HG03039 (cell line): Measurements from ENCODE around the gene CDC42BPA.
"Not testable (repeated sequence)": the region's sequence is repeated elsewhere in the genome, so short reads cannot be mapped to it uniquely, and the experiment has no call there.

ENCODE experiments used
- ATAC-seq: cut with Tn5 transposase; IDR thresholded peaks from one replicate; pipeline ENCODE4 v1.9.1; 2021; ENCODE audit warnings: mild to moderate bottlenecking, moderate library complexity; ENCODE audit not compliant: unreplicated experiment

CDC42BPA gene

GRCh38 chr1:227265891-227266290 is 52.4 kb downstream of the CDC42BPA start:
- ATAC-seq = no peak

GRCh38 chr1:227263869-227264268 is 54.4 kb downstream of the CDC42BPA start:
- ATAC-seq = no peak

- no peak for ATAC-seq
Measured at GRCh38 chr1:227261501-227261900, 56.8 kb downstream of the CDC42BPA start.

GRCh38 chr1:227260433-227260832 is 57.9 kb downstream of the CDC42BPA start:
- no peak for ATAC-seq

GRCh38 chr1:227257964-227258363 is 60.3 kb downstream of the CDC42BPA start:
- no peak for ATAC-seq

DNA sequence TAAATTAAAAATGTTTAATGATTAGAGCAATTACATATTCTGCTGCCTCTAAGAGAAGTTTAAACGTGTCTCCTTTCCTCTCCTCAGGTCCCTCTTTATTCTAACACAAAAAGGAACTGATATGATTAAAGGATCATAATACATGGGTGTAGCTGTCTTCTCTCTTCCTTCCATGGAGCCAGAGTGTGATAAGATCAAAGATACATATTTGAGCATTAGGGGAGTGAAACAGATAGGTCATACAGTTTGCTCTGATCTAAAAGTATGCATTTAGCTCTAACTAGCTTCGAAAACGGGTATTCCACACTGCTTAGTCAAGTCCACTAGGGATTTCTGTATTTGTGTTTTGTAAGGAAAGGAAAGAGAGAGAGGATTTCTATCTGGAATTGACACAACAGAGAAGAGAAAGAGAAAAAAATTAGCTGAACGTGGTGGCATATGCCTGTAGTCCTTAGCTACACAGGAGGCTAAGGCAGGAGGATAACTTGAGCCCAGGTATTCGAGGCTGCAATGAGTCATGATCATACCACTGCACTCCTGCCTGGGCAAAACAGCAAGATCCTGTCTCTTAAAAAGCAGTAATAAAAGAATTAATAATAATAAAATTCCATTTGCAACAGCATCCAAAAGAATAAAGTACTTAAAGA is 63.1 kb downstream of the CDC42BPA start:
- ATAC-seq = no peak

DNA sequence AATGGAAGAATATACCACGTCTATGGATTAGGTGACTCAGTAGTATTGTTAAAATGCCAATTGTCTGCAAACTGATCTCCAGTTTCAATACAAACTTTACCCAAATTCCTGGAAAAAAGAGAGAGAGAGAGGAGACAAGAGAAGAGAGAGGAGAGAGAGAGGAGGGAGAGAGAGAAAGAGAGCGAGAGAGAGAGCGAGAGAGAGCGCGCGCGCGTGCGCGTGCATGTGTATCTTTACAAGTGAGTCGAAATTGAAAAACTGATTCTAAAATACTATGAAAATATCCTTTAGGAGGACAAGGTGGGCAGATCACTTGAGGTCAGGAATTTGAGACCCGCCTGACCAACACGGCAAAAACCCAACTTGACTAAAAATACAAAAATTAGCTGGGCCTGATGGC is 65.2 kb downstream of the CDC42BPA start:
- ATAC-seq = no peak

GRCh38 chr1:227245613-227246320 is 72.5 kb downstream of the CDC42BPA start:
- no peak for ATAC-seq

DNA sequence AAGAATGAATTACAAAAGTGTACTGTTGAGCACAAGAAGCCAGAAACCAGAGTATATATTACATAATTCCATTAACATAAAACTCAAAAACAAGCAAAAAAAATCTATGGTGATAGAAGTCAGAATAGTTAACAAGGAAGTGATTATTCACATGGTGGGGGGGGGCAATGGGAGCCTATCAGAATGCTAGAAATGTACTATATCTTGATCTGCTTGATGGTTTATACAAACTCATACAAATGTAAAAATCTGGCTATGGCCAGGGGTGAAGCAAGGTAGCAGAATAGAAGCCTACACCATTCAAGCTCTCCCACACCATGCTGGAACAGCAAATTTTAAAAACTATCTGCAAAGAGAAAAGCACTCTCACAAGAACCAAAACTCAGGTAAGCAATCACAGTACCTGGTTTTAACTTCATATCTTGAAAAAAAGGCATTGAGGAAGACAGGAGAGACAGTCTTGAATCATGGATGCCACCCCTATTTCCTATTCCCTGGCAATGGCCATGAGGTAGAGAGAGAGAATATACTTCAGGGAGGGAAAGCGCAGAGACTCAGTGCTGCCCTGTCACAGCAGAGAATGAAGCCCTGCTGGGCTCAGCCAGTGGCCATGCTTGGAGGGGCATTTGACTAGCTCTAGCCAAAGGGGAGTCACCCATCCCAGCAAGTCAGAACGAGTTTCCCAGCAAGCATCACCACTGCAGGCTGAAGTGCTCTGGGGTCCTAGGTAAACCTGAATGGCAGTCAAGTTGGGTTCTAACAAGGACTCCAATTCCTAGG is 73.8 kb downstream of the CDC42BPA start:
- ATAC-seq = no peak

GRCh38 chr1:227242811-227243682 is 75.2 kb downstream of the CDC42BPA start:
- no peak for ATAC-seq

- ATAC-seq = no peak
Measured at GRCh38 chr1:227240983-227241382, 77.3 kb downstream of the CDC42BPA start.

DNA sequence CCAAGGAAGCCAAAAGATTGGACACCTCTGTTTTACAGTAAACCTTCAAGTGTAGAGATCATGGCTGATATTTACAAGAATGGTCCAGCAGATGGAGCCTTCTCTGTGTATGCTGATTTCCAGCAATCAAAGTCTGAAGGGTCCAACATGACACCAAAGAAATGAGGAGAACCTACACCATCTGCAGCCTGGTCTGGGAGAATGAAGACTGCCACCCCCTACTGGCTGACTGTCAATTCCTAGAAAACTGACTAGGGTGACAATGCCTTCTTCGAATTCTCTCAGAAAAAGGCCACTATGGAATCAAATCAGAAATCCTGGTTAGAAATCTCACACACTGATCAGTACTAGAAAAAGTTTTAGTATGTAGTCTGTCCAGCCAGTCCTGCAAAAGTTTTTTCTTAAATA is 83.3 kb downstream of the CDC42BPA start:
- ATAC-seq = no peak

- ATAC-seq = not testable (repeated sequence)
Measured at GRCh38 chr1:227231128-227231527, 87.2 kb downstream of the CDC42BPA start.

DNA sequence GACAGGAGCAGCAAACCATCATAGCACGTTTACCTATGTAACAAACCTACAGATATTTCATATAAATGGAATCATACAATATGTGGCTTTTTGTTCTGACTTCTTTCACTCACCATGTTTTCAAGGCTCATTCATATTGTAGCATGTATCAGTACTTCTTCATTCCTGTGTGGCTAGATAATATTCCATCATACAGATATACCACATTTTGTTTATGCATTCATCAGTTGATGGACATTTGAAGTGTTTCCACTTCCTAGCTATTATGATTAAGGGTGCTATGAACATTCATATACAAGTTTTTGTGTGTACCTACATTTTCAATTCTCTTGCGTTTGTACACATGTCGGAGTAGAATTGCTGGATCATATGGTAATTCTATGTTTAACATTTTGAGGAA is 90.1 kb downstream of the CDC42BPA start:
- ATAC-seq = no peak

DNA sequence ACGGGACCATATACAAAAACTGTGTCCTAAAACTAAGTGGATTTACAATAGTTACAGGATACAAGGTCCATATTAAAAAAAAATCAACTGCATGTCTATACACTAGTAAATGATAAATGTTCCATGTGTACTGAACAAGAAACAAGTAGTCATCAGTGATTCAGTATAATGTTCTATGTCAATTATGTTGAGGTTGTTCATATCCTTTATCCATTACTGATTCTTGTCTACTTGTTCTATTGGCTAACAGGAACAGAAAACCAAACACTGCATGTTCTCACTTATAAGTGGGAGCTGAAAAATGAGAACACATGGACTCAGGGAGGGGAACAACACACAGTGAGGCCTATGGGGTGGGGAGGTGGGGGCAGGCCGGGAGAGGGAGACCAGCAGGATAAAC is 90.5 kb downstream of the CDC42BPA start:
- no peak for ATAC-seq

- no peak for ATAC-seq
Measured at GRCh38 chr1:227225715-227226346, 92.5 kb downstream of the CDC42BPA start.

- no peak for ATAC-seq
Measured at GRCh38 chr1:227223171-227223806, 95.0 kb downstream of the CDC42BPA start.

DNA sequence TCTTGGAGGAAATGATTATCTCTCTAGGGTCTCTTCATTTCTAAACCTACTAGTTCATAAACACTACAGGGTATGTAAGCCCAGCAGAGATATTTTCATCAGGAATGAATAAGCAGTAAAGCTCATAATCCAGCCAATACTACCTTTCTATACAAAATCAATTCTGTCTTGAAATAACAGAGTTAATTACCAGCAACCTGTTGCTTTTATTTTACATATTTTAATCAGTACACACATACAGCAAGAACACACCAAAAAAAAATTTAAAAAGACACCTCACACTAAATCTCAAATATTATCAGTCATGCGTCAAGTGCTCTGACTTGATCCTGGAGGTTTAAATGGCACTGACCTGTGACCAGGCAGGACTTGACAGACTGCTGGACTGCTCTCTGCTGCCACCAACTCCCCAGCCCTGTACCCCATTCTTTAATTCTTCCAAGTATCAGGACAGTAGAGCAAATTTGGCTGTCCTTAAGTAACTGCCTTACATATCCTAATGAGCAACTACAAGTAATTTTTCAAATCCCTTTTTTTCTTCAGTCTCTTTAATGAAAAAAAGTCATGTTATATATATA is 98.5 kb downstream of the CDC42BPA start:
- ATAC-seq = no peak

DNA sequence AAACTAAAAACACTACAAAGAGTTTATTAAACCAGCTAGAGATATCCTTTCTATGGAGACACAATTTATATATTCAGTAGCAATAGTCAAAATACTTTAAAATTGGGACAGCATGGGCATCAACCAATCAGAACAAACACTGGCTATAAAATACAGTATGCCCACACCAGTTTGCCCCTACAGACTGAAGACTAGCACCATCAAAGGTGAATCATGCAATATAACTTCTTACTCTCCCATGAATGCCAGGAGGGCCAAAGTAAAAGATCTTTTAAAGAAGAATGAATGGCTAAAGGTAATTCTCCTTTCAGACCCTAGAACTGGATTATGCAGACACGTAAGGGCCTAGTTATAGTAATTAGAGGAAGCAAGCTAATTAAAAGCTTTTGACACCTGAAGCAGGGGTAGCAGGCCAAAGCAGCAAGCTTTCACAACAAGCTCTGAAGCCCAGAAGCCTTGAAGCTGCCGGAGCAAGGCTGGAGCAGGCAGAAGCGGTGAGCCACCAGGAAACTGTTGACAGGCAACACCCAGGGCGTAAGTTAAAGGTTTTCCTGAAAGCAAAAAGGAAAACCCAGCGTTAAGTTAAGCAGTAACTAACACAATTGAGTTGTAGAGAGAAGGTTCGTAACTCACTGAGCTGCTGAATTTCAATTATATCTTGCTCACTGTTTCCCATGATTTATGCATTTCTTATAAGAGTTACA is 99.3 kb downstream of the CDC42BPA start:
- ATAC-seq = no peak
